DOHH2 (cell line): Measurements from ENCODE around the gene FAM241A.

Experiments used
- H3F3A ChIP-seq: fragments of 200-600 bp; sonication (generic), shearing (Covaris generic); 2 replicates; pipeline ENCODE4 v1.6.0; 2016; ENCODE audit warnings: antibody characterized with exemption, mild to moderate bottlenecking; ENCODE audit not compliant: control insufficient read depth, insufficient read depth
- H3K27ac ChIP-seq: fragments of 200-600 bp; sonication (generic); 2 replicates; pipeline ENCODE4 v1.5.1; 2014; ENCODE audit warnings: low read depth, mild to moderate bottlenecking, low read length, moderate library complexity
- H3K27me3 ChIP-seq: fragments of 200-600 bp; sonication (generic); 2 replicates; pipeline ENCODE4 v1.6.1; 2014; ENCODE audit warnings: mild to moderate bottlenecking, low read length, mixed read lengths; ENCODE audit not compliant: control insufficient read depth
- H3K36me3 ChIP-seq: fragments of 200-600 bp; sonication (generic); 2 replicates; pipeline ENCODE4 v1.6.1; 2014; ENCODE audit warnings: mild to moderate bottlenecking, low read length, moderate library complexity, mixed read lengths; ENCODE audit not compliant: control insufficient read depth
- H3K4me1 ChIP-seq: fragments of 200-600 bp; sonication (generic); 2 replicates; pipeline ENCODE4 v1.6.1; 2014; ENCODE audit warnings: mild to moderate bottlenecking, low read length, mixed read lengths; ENCODE audit not compliant: control insufficient read depth
- H3K4me2 ChIP-seq: fragments of 200-600 bp; sonication (generic); 2 replicates; pipeline ENCODE4 v1.6.0; 2014; ENCODE audit warnings: mild to moderate bottlenecking, low read length, moderate library complexity
- H3K4me3 ChIP-seq: fragments of 200-600 bp; sonication (generic); 2 replicates; pipeline ENCODE4 v1.5.1; 2014; ENCODE audit warnings: mild to moderate bottlenecking, low read length, mixed read lengths
- H3K79me2 ChIP-seq: fragments of 200-600 bp; sonication (generic); 2 replicates; pipeline ENCODE4 v1.6.1; 2014; ENCODE audit warnings: mild to moderate bottlenecking, low read length, mixed read lengths; ENCODE audit not compliant: control insufficient read depth
- H3K9me2 ChIP-seq: fragments of 200-600 bp; sonication (generic); replicated peaks from 2 replicates; pipeline ENCODE4 v1.6.1; 2014; ENCODE audit warnings: mild to moderate bottlenecking, low read length, mixed read lengths; ENCODE audit not compliant: control insufficient read depth
- H3K9me3 ChIP-seq: fragments of 200-600 bp; sonication (generic); 2 replicates; pipeline ENCODE4 v1.6.1; 2014; ENCODE audit warnings: antibody characterized with exemption, low read length, mixed read lengths; ENCODE audit not compliant: control insufficient read depth, insufficient read depth
- H4K20me1 ChIP-seq: fragments of 200-600 bp; sonication (generic); 2 replicates; pipeline ENCODE4 v1.6.0; 2014; ENCODE audit warnings: low read depth, mild to moderate bottlenecking, antibody characterized with exemption, low read length, moderate library complexity; ENCODE audit not compliant: control insufficient read depth, insufficient read depth
- CTCF ChIP-seq: fragments of 200-600 bp; sonication (generic); IDR thresholded peaks from one replicate; pipeline ENCODE4 v1.5.1; 2014; ENCODE audit warnings: antibody characterized with exemption, mild to moderate bottlenecking, low read depth, low read length; ENCODE audit not compliant: poor library complexity, severe bottlenecking
- EZH2phosphoT487 ChIP-seq: fragments of 200-600 bp; sonication (generic); IDR thresholded peaks from 2 replicates; pipeline ENCODE4 v1.6.1; 2017; ENCODE audit warnings: borderline replicate concordance, mild to moderate bottlenecking, antibody characterized with exemption, low read length, moderate library complexity, mixed read lengths

FAM241A gene

DNA sequence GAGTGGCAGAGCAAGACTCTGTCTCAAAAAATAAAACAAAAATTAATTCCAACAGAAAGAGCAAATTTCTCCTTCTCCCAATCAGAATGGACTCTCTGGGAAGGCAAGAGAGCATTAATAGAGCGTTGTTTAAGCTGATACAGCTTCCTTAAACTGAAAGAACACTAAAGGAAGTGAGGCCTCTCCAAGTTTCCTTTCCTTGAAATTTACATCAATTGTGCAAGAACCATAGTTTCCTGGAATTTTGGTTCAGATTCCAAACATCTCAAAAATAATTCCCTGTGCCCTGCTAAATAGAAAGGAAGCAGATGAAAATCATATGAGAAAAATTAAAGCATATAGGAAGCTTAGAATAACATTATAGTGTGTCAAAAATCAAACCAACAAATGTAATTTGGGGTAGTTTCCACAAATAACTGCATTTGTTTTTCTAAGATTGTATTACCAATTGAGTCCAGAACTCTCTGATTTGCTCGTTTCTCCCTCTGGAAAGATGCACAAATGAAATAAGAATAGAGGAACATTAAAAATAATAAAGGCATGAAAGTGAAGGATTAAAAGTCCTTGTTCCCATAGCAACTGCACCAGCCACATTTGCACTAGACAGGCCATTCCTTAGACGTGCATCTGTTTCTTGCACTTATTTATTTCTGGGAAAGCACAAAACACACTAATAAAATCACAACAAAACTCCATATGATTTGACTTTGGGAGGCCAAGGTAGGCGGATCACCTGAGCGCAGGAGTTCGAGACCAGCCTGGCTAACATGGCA, 3.7 kb upstream of the FAM241A start:
- Histone ChIP-seq H3K9me2 (no peaks in the 10 kb centered on the region), H3K4me2 (peak overlapping the region; percentile 17), H4K20me1 (0 out of 2 replicates have a peak, but pooled peaks cover under 1% of the 10 kb centered on the region), H3K4me3 (0 out of 2 replicates have a peak overlapping the region, but pooled peaks have one; percentile 21), H3K27ac (no peak overlapping the region; the same call in 1 of the 2 replicates), H3K27me3 (no peaks in the 10 kb centered on the region), H3K4me1 (peaks cover 43% of the 10 kb centered on the region), H3K9me3 (no peaks in the 10 kb centered on the region), H3K79me2 (peaks cover 13% of the 10 kb centered on the region), H3F3A (peaks cover 4% of the 10 kb centered on the region; the same call in 1 of the 2 replicates), H3K36me3 (peaks cover 7% of the 10 kb centered on the region)
- TF ChIP-seq CTCF = no peak
- TF ChIP-seq EZH2phosphoT487 = no peak

DNA sequence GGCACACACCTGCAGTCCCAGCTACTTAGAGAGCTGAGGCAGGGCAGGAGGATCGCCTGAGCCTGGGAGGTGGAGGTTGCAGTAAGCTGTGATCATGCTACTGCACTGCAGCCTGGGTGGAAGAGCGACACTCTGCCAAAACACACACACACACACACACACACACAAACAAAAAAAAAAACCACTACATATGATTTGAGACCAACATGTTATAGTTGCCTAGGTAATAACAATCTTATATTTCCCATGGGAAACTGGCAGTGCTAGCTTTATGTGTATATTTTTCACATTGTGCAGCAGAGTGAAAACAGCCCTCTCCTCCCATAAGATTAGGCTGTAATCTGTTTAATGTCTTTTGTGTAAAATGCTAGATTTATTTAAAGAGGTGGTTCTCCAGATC, 3.1 kb upstream of the FAM241A start:
- Histone ChIP-seq H3K4me3 (no peak overlapping the region), H3K4me2 (no peak overlapping the region)
- TF ChIP-seq EZH2phosphoT487 = no peak
- TF ChIP-seq CTCF = no peak

GRCh38 chr4:112143781-112144180, 1.5 kb upstream of the FAM241A start:
- H3K36me3 ChIP-seq = peaks cover 28% of the 10 kb centered on the region
- H3K4me1 ChIP-seq = peaks cover 62% of the 10 kb centered on the region
- H3K27ac ChIP-seq = peak overlapping the region; percentile 52
- no peak for TF ChIP-seq CTCF
- no peak for TF ChIP-seq EZH2phosphoT487
- H3K9me3 ChIP-seq = no peaks in the 10 kb centered on the region
- H4K20me1 ChIP-seq = 0 out of 2 replicates have a peak, but pooled peaks cover 16% of the 10 kb centered on the region
- no peaks in the 10 kb centered on the region for H3K27me3 ChIP-seq
- H3F3A ChIP-seq = peaks cover 4% of the 10 kb centered on the region; the same call in 1 of the 2 replicates
- peak overlapping the region; percentile 93 for H3K4me3 ChIP-seq
- H3K9me2 ChIP-seq = no peaks in the 10 kb centered on the region
- H3K79me2 ChIP-seq = peaks cover 35% of the 10 kb centered on the region
- H3K4me2 ChIP-seq = peak overlapping the region; percentile 70

More for the DNA sequence above, 3.1 kb upstream of the FAM241A start:
- peaks cover 4% of the 10 kb centered on the region; the same call in 1 of the 2 replicates for H3F3A ChIP-seq
- H3K27ac ChIP-seq = no peak overlapping the region
- H3K4me1 ChIP-seq = peaks cover 47% of the 10 kb centered on the region
- H4K20me1 ChIP-seq = 0 out of 2 replicates have a peak, but pooled peaks cover 7% of the 10 kb centered on the region
- H3K9me2 ChIP-seq = no peaks in the 10 kb centered on the region
- H3K9me3 ChIP-seq = no peaks in the 10 kb centered on the region
- H3K36me3 ChIP-seq = peaks cover 14% of the 10 kb centered on the region
- peaks cover 19% of the 10 kb centered on the region for H3K79me2 ChIP-seq
- H3K27me3 ChIP-seq = no peaks in the 10 kb centered on the region
